GM18867 (cell line): Measurements from ENCODE around the gene OSBPL9.

Experiments used
- ATAC-seq: cut with Tn5 transposase; IDR thresholded peaks from one replicate; pipeline ENCODE4 v1.9.1; 2021; ENCODE audit warnings: mild to moderate bottlenecking, moderate library complexity; ENCODE audit not compliant: unreplicated experiment

Gene OSBPL9

GRCh38 chr1:51616903-51617708 is at the start of gene OSBPL9:
Gene OSBPL9 (plus strand): TSS chr1:51617092. CDS start chr1:51617111, 19 bp downstream.
- peak; percentile 93 for ATAC-seq

GRCh38 chr1:51567653-51568052 is 49.2 kb upstream of the OSBPL9 start:
- no peak for ATAC-seq

- no peak for ATAC-seq
Observed at GRCh38 chr1:51568231-51568935, 48.5 kb upstream of the OSBPL9 start.

- peak; percentile 77 for ATAC-seq
Observed at GRCh38 chr1:51569284-51570062, 47.4 kb upstream of the OSBPL9 start.

- peak; percentile 32 for ATAC-seq
Observed at GRCh38 chr1:51570063-51570710, 46.7 kb upstream of the OSBPL9 start.

- no peak for ATAC-seq
Observed at GRCh38 chr1:51572365-51572764, 44.5 kb upstream of the OSBPL9 start.

- no peak for ATAC-seq
Observed at GRCh38 chr1:51574796-51575195, 42.1 kb upstream of the OSBPL9 start.

GRCh38 chr1:51575406-51576084 is 41.3 kb upstream of the OSBPL9 start:
- ATAC-seq = no peak

- peak; percentile 50 for ATAC-seq
Observed at GRCh38 chr1:51576085-51576444, 40.8 kb upstream of the OSBPL9 start.

GRCh38 chr1:51576923-51577322 is 40.0 kb upstream of the OSBPL9 start:
- ATAC-seq = no peak

- ATAC-seq = peak; percentile 82
Observed at GRCh38 chr1:51578383-51579109, 38.3 kb upstream of the OSBPL9 start.

GRCh38 chr1:51581238-51581637 is 35.7 kb upstream of the OSBPL9 start:
- ATAC-seq = no peak

GRCh38 chr1:51583532-51583931 is 33.4 kb upstream of the OSBPL9 start:
- no peak for ATAC-seq

- ATAC-seq = no peak
Observed at GRCh38 chr1:51584021-51584420, 32.9 kb upstream of the OSBPL9 start.

- ATAC-seq = no peak
Observed at GRCh38 chr1:51592711-51593110, 24.2 kb upstream of the OSBPL9 start.

- ATAC-seq = no peak
Observed at GRCh38 chr1:51594716-51595115, 22.2 kb upstream of the OSBPL9 start.

- no peak for ATAC-seq
Observed at GRCh38 chr1:51600529-51600928, 16.4 kb upstream of the OSBPL9 start.

GRCh38 chr1:51600965-51601364 is 15.9 kb upstream of the OSBPL9 start:
- ATAC-seq = no peak

- ATAC-seq = no peak
Observed at GRCh38 chr1:51605961-51606723, 10.8 kb upstream of the OSBPL9 start.
